ENCODE results near the gene RHEB. TPM values are rescaled to one million over a fixed set of nuclear protein-coding genes. Genes with fewer than 3 reads are reported as not detected.

The RHEB gene
- total RNA-seq, 2 donors from 2014 or later: 45.4 to 55.8 TPM

- no peak overlapping the region for H3K4me3 Mint-ChIP-seq
- peaks cover 23% of the 10 kb centered on the region for H3K36me3 Mint-ChIP-seq
- H3K4me1 Mint-ChIP-seq (ENCODE audit: low read depth in 2 of 2): peaks cover 14 to 22% of the 10 kb centered on the region in 2 donors
- H3K27me3 Mint-ChIP-seq: no peaks in the 10 kb centered on the region
- H3K9me3 Mint-ChIP-seq: no peaks in the 10 kb centered on the region
- H3K27ac Mint-ChIP-seq: no peak overlapping the region
- ATAC-seq (no peak), DNase-seq (ENCODE audit: low spot score) (no peak)
These were observed 32.5 kb downstream of the RHEB start for GRCh38 chr7:151487228-151487627.

GRCh38 chr7:151486074-151486473 lies 33.6 kb downstream of the RHEB start:
- H3K4me3 Mint-ChIP-seq: no peak overlapping the region
- peaks cover 23% of the 10 kb centered on the region for H3K36me3 Mint-ChIP-seq

GRCh38 chr7:151484971-151485707 lies 34.6 kb downstream of the RHEB start:
- H3K27ac Mint-ChIP-seq: peak overlapping the region in 1 of 2 donors; percentile 35
- no peak for DNase-seq (ENCODE audit: low spot score)
- ATAC-seq: no peak
- H3K4me3 Mint-ChIP-seq: no peak overlapping the region
- H3K9me3 Mint-ChIP-seq: no peaks in the 10 kb centered on the region
- H3K27me3 Mint-ChIP-seq: no peaks in the 10 kb centered on the region
- peaks cover 26 to 27% of the 10 kb centered on the region in 2 donors for H3K4me1 Mint-ChIP-seq (ENCODE audit: low read depth in 2 of 2)
- H3K36me3 Mint-ChIP-seq: peaks cover 23% of the 10 kb centered on the region

More at GRCh38 chr7:151486074-151486473, 33.6 kb downstream of the RHEB start:
- no peak for ATAC-seq
- Mint-ChIP-seq H3K27me3 (no peaks in the 10 kb centered on the region), H3K27ac (no peak overlapping the region), H3K9me3 (no peaks in the 10 kb centered on the region), H3K4me1 (ENCODE audit: low read depth in 2 of 2) (peaks cover 26 to 31% of the 10 kb centered on the region in 2 donors)
- no peak for DNase-seq (ENCODE audit: low spot score)

DNA sequence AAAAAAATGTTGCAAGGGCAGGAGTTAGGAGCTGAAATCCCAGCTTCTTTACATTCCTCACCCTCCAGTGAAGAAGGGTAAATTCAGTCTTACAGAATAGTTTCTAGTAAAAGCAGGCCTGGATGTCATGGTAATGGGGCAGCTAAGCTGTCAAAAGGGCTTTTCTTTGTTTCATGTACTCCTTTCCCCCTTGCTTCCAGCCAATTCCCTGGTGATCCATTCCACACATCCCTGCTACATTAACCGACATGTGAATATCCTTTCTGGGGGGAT lies 36.0 kb downstream of the RHEB start:
- DNase-seq (ENCODE audit: low spot score) (no peak), ATAC-seq (no peak)
- H3K4me3 Mint-ChIP-seq: no peak overlapping the region
- peak overlapping the region; percentile 19 to 50 for H3K27ac Mint-ChIP-seq
- peaks cover 29% of the 10 kb centered on the region for H3K36me3 Mint-ChIP-seq
- no peaks in the 10 kb centered on the region for H3K9me3 Mint-ChIP-seq
- no peaks in the 10 kb centered on the region for H3K27me3 Mint-ChIP-seq
- peaks cover 35 to 36% of the 10 kb centered on the region in 2 donors for H3K4me1 Mint-ChIP-seq (ENCODE audit: low read depth in 2 of 2)

- peaks cover 35 to 36% of the 10 kb centered on the region in 2 donors for H3K4me1 Mint-ChIP-seq (ENCODE audit: low read depth in 2 of 2)
- peaks cover 29% of the 10 kb centered on the region for H3K36me3 Mint-ChIP-seq
- H3K4me3 Mint-ChIP-seq: no peak overlapping the region
- H3K9me3 Mint-ChIP-seq: no peaks in the 10 kb centered on the region
- H3K27me3 Mint-ChIP-seq: no peaks in the 10 kb centered on the region
- ATAC-seq (no peak), DNase-seq (ENCODE audit: low spot score) (no peak)
- H3K27ac Mint-ChIP-seq: peak overlapping the region; percentile 30 to 50
These were observed 36.6 kb downstream of the RHEB start for GRCh38 chr7:151482883-151483710.

- Mint-ChIP-seq H3K27ac (peak overlapping the region; percentile 30 to 53), H3K4me3 (no peak overlapping the region), H3K36me3 (peaks cover 29% of the 10 kb centered on the region), H3K4me1 (ENCODE audit: low read depth in 2 of 2) (peaks cover 35 to 36% of the 10 kb centered on the region in 2 donors), H3K27me3 (no peaks in the 10 kb centered on the region), H3K9me3 (no peaks in the 10 kb centered on the region)
- ATAC-seq (peak in 1 of 2 donors; percentile 66), DNase-seq (ENCODE audit: low spot score) (no peak)
These were observed 37.8 kb downstream of the RHEB start for GRCh38 chr7:151481650-151482505.

DNA sequence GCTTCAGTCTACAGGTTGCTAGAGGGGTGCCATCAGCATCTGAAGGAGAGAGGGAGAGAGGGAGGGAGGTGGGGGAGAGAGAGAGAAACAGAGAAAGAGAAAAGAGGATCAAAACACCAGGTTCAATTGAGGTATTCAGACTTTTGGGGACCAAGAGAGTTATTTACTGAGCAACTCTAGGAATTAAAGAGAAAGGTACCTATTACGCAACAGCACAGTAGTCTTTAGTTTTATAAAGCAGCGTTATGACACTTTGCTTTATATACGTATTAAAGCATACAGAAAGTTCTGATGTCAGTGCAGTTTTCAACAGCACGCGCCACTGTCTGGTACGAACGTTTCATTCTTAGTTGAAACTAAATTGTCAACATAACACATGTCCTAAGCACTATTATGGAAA lies 41.8 kb downstream of the RHEB start:
- peaks cover 29 to 38% of the 10 kb centered on the region in 2 donors for H3K4me1 Mint-ChIP-seq (ENCODE audit: low read depth in 2 of 2)
- no peak overlapping the region for H3K4me3 Mint-ChIP-seq
- H3K27me3 Mint-ChIP-seq: no peaks in the 10 kb centered on the region
- no peaks in the 10 kb centered on the region for H3K9me3 Mint-ChIP-seq
- no peak for DNase-seq (ENCODE audit: low spot score)
- H3K27ac Mint-ChIP-seq: no peak overlapping the region
- H3K36me3 Mint-ChIP-seq: peaks cover 12% of the 10 kb centered on the region
- no peak for ATAC-seq

DNA sequence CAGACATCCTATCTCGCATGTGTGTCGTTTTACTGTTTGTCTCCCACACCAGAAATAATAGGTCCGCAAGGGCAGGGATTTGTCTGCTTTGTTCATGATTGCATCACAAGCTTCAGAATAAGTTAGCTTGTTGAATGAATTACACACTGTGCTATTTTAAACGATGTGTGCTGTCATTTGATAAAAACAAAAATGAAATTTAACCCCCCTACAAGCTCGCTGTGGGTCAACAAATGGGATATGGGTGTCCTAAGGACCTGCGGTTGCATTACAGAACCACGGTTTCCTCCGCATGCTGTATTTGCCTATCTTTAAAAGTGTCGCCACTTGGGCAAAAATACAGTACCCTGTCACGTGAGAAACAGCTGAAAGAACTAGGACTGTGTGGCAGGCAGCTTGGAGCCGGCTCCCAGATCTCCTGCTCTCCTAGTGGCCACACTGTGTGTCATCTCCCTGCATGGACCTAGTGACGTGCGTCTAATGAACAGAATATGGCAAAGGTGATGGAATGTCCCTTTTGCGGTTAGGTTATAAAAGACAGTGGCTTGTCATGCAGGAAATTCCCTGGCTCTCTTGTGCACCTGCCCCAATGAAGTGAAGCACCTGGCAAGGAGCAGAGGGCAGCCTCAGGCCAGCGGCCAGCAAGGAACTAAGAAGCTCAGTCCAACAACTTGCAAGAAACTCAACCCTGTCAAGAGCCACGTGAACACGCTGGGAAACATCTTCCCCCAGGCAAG lies 46.9 kb downstream of the RHEB start:
- Mint-ChIP-seq H3K4me3 (peak overlapping the region; percentile 71), H3K9me3 (no peaks in the 10 kb centered on the region), H3K36me3 (peaks cover 23% of the 10 kb centered on the region), H3K27ac (peak overlapping the region; percentile 12 to 70), H3K27me3 (no peaks in the 10 kb centered on the region), H3K4me1 (ENCODE audit: low read depth in 2 of 2) (peaks cover 41 to 47% of the 10 kb centered on the region in 2 donors)
- ATAC-seq: no peak
- no peak for DNase-seq (ENCODE audit: low spot score)

GRCh38 chr7:151470711-151471110 lies 49.0 kb downstream of the RHEB start:
- peak overlapping the region in 1 of 2 donors; percentile 12 for H3K27ac Mint-ChIP-seq
- no peak for ATAC-seq
- no peaks in the 10 kb centered on the region for H3K27me3 Mint-ChIP-seq
- peaks cover 45 to 47% of the 10 kb centered on the region in 2 donors for H3K4me1 Mint-ChIP-seq (ENCODE audit: low read depth in 2 of 2)
- no peak for DNase-seq (ENCODE audit: low spot score)
- H3K9me3 Mint-ChIP-seq: no peaks in the 10 kb centered on the region
- peaks cover 27% of the 10 kb centered on the region for H3K36me3 Mint-ChIP-seq
- H3K4me3 Mint-ChIP-seq: no peak overlapping the region

GRCh38 chr7:151469281-151469680 lies 50.4 kb downstream of the RHEB start:
- Mint-ChIP-seq H3K36me3 (peaks cover 32% of the 10 kb centered on the region), H3K9me3 (no peaks in the 10 kb centered on the region), H3K4me1 (ENCODE audit: low read depth in 2 of 2) (peaks cover 45 to 47% of the 10 kb centered on the region in 2 donors), H3K4me3 (no peak overlapping the region), H3K27me3 (no peaks in the 10 kb centered on the region), H3K27ac (no peak overlapping the region)
- DNase-seq (ENCODE audit: low spot score): no peak
- no peak for ATAC-seq

DNA sequence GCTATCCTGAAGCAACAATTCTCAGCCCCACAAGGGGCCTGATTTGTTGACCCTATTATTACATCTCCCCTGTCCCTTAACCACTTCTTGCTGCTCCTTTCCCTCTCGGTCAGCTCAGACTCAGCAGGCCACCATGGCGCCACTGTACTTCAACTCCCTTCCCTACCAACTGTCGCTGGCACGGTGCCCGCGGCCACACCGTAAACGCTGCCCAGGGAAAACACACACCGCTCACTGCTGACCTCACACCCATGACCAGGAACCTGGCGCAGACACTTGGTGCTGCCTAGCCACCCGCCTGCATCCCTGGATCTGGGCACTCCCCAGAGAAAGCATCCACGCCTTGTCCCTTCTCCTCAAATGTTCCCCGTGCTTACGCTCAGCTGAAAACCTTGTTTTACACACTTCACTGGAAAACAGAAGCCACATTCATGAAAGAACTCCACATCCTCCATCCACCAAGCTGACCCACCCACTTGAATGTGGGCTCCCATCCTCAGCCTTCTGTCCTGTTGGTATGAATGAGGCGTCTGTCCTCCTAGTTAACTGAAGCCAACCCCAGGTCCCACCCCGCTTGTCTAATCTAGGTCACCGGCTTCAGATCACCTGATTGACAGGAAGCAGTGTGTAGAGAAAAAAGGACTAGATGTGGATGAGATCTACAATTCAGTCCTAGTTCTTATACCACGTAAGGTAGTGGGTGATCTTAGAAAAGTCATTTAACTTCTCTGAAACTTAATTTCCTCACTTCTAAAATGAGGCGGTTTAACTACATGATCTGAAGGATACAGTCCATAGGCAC lies 51.3 kb downstream of the RHEB start:
- no peak for ATAC-seq
- Mint-ChIP-seq H3K9me3 (peaks cover 6% of the 10 kb centered on the region), H3K36me3 (peaks cover 36% of the 10 kb centered on the region), H3K4me3 (no peak overlapping the region), H3K27me3 (no peaks in the 10 kb centered on the region), H3K27ac (peak overlapping the region; percentile 55 to 76), H3K4me1 (ENCODE audit: low read depth in 2 of 2) (peaks cover 42 to 43% of the 10 kb centered on the region in 2 donors)
- no peak for DNase-seq (ENCODE audit: low spot score)

DNA sequence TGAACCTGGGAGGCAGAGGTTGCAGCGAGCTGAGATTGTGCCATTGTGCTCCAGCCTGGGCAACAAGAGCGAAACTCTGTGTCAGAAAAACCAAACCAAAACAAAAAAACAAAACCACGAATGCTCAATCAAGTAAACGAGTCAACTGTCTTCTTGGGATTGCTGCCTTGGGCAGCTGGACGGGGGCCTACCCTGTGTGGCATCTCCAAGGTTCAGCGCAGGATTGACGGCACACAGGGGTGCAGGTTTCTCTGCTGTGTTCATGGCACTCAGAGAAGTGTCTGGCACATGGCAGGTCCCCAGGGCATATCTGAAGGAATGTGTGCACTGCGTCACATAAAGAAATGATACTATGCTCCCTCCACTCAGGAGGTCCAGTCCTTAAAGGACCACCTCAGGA lies 54.5 kb downstream of the RHEB start:
- Mint-ChIP-seq H3K27ac (no peak overlapping the region), H3K9me3 (peaks cover 15% of the 10 kb centered on the region), H3K27me3 (peaks cover 0 to 2% of the 10 kb centered on the region in 2 donors), H3K4me1 (ENCODE audit: low read depth in 2 of 2) (peaks cover 16 to 25% of the 10 kb centered on the region in 2 donors), H3K36me3 (peaks cover 47% of the 10 kb centered on the region), H3K4me3 (no peak overlapping the region)
- no peak for DNase-seq (ENCODE audit: low spot score)
- no peak for ATAC-seq
